ENCODE data around the gene RAB40AL.

DNA sequence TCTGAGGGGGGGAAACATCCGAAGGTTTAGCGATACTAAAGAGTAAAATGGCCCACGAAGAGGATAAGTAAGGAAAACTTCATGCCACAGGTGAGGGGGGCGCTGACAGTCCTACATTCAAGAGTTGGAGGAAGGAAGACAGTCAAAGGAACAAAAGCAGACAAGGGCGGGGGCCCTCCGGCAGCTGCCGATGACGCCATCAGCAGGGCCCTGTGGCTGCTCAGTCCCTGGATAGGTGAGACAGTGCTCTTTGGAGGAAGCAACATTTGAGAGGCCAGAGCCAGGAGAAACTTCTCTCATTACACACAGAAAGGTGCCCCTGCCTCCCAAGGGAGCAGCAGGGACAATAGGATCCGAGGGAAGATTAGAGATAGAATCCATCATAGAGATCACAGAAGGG is 41.5 kb downstream of the RAB40AL start:
- TF ChIP-seq, protein P1, sequence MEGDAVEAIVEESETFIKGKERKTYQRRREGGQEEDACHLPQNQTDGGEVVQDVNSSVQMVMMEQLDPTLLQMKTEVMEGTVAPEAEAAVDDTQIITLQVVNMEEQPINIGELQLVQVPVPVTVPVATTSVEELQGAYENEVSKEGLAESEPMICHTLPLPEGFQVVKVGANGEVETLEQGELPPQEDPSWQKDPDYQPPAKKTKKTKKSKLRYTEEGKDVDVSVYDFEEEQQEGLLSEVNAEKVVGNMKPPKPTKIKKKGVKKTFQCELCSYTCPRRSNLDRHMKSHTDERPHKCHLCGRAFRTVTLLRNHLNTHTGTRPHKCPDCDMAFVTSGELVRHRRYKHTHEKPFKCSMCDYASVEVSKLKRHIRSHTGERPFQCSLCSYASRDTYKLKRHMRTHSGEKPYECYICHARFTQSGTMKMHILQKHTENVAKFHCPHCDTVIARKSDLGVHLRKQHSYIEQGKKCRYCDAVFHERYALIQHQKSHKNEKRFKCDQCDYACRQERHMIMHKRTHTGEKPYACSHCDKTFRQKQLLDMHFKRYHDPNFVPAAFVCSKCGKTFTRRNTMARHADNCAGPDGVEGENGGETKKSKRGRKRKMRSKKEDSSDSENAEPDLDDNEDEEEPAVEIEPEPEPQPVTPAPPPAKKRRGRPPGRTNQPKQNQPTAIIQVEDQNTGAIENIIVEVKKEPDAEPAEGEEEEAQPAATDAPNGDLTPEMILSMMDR (conservative IDR thresholded peaks at IDR 0.05), result no peak
- TF ChIP-seq ZFX (IDR thresholded peaks at IDR 0.05), result no peak

Data from C4-2B (cell line).